Immature natural killer cell (primary cell): Measurements from ENCODE around the gene PHACTR1. TPM values are rescaled to one million over a fixed set of nuclear protein-coding genes. Genes with fewer than 3 reads are reported as not detected.

Experiments used
- DNase-seq, 3 donors: peaks; one replicate each; pipeline ENCODE4 v3.0.0; 2022; ENCODE audit warnings: mixed read lengths in 1 of 3
- H3K27ac Mint-ChIP-seq, 6 donors: one replicate each; pipeline ENCODE4 v1.8.0; 2020; ENCODE audit warnings: mixed read lengths in 6 of 6, mild to moderate bottlenecking in 5 of 6, inconsistent platforms in 4 of 6, moderate library complexity in 3 of 6
- H3K27me3 Mint-ChIP-seq, 3 donors: one replicate each; pipeline ENCODE4 v1.8.0; 2020 to 2021; ENCODE audit warnings: low read depth in 3 of 3, mild to moderate bottlenecking in 3 of 3, mixed read lengths in 3 of 3, moderate library complexity in 3 of 3, inconsistent platforms in 1 of 3
- H3K36me3 Mint-ChIP-seq, 3 donors: one replicate each; pipeline ENCODE4 v1.8.0; 2020; ENCODE audit warnings: mixed read lengths in 3 of 3, inconsistent platforms in 2 of 3, mild to moderate bottlenecking in 2 of 3
- H3K4me1 Mint-ChIP-seq, 2 donors: one replicate each; pipeline ENCODE4 v1.8.0; 2020; ENCODE audit warnings: inconsistent platforms in 2 of 2, mild to moderate bottlenecking in 2 of 2, mixed read lengths in 2 of 2, moderate library complexity in 1 of 2
- H3K4me3 Mint-ChIP-seq, 5 donors: one replicate each; pipeline ENCODE4 v1.8.0; 2020; ENCODE audit warnings: mild to moderate bottlenecking in 5 of 5, mixed read lengths in 5 of 5, inconsistent platforms in 3 of 5, moderate library complexity in 3 of 5
- H3K9me3 Mint-ChIP-seq, 6 donors: one replicate each; pipeline ENCODE4 v1.8.0; 2020; ENCODE audit warnings: mild to moderate bottlenecking in 6 of 6, mixed read lengths in 6 of 6, inconsistent platforms in 4 of 6, moderate library complexity in 3 of 6
- polyA plus RNA-seq, 3 donors: library from polyadenylated mRNA; unstranded; fragments of 300-500 nt; fragmentation: Illumina TruSeq; gene quantifications; one replicate each; pipeline ENCODE4 v1.2.3, GENCODE V29; 2021

The PHACTR1 gene
- polyA plus RNA-seq, 3 donors from 2014 or later = 0.41 to 1.1 (median 0.43) TPM

DNA sequence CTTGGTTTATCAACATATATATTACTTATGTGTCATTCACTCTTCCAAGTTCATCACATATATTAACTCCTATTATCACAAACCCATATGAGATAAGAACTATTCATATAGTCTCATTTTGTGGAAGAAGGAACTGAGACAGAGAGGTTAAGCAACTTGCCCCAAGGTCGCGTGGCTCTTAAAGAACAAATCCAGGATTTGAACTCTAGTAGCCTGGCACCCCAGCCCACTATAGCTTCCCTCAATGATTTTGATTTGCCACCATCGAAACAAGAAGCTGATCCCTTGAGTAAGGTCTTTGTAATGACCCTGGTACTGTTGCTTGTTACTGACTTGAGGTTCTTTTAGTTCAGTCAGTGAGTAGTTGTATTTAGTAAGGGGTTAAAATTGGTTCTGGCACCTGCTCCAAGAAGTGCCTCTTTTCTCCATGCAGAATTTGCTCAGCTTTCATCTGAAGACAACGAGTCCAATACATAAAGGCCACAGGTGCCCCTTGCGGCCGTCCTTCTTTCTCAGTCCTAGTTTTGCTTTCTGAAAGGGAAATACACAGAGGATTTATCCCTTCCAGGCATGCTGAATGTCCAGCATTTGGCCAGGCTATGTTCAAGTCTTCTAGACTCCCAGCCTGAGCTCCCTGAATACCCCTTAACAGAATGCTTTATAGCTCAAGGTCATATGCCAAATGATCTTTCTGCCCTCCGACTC is 358.7 kb downstream of the PHACTR1 start:
- peaks cover 0 to 10% (median 10%) of the 10 kb centered on the region in 3 donors for H3K27me3 Mint-ChIP-seq
- H3K4me3 Mint-ChIP-seq = no peak overlapping the region
- no peaks in the 10 kb centered on the region for H3K9me3 Mint-ChIP-seq
- DNase-seq = no peak
- peaks cover 0 to 2% of the 10 kb centered on the region in 2 donors for H3K4me1 Mint-ChIP-seq
- no peaks in the 10 kb centered on the region for H3K36me3 Mint-ChIP-seq
- no peak overlapping the region for H3K27ac Mint-ChIP-seq

DNA sequence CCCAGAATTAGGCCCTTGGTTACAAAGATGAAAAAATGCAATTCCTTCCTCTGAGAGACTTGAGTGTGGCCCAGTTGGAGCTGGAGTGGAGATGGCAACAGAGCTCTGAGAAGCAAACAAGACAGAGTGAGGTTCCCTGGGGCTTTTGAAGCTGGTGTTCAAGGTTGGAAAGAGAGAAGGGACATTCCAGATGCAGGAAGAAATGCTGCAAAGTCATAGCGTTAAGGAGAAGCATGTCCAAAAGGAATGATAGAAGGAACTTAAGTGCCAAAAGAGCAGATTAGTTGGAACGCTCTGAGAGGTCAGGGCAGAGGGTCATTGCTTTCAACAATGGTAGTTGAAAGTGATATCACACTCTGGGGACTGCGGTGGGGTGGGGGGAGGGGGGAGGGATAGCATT is 360.0 kb downstream of the PHACTR1 start:
- H3K4me3 Mint-ChIP-seq = no peak overlapping the region
- peaks cover 0 to 10% (median 7%) of the 10 kb centered on the region in 3 donors for H3K27me3 Mint-ChIP-seq
- no peaks in the 10 kb centered on the region for H3K9me3 Mint-ChIP-seq
- no peaks in the 10 kb centered on the region for H3K36me3 Mint-ChIP-seq
- no peak for DNase-seq
- no peak overlapping the region for H3K27ac Mint-ChIP-seq
- H3K4me1 Mint-ChIP-seq = no peaks in the 10 kb centered on the region

DNA sequence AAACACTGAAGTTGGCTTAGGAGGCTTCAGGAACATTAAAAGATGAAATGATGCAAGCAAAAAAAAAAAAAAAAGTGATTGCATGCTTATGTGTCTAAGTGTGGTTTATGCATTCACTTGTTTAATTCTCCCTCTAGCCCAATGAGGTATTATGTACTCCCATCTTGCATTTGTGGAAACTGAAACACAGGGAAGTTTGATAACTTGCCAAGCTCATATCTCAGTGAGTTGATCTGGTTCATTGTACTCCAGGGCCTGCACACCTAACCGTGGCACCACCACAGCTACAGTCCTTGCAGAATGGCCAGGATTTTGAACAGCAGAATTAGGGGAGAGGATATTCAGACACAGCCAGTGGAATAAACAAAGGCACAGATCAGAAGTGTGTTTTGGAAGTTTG is 360.6 kb downstream of the PHACTR1 start:
- Mint-ChIP-seq H3K9me3 (no peaks in the 10 kb centered on the region), H3K4me1 (no peaks in the 10 kb centered on the region), H3K36me3 (no peaks in the 10 kb centered on the region), H3K4me3 (no peak overlapping the region), H3K27me3 (peaks cover 0 to 10% (median 7%) of the 10 kb centered on the region in 3 donors), H3K27ac (no peak overlapping the region)
- no peak for DNase-seq

DNA sequence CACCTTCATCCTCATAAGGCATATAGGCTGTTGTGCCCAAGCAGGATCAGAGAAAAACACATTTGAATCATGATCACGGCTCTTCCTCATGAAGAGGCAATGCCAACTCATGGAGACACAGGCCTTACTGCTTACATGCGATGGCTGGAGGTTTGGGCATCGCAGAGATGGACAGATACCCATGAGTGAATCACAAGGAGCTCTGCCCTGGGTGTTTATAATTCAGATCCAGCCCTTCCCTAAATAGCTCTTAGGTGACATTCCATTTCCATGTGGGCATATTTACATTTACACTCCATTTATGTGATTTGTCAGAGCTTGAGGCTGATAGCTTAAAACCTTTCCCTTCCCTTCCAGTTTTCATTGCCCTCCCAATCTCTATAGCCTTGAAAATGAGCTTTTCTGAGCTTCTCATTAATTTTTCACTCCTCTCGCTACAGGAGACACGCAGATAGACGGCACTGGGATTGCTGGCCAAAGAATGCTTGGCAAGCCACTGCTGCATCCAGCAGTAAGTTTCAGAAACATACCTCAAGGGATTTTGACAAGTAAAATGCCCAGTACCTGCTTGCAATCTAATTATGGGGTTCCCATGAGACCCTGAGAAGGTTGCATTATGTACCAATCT is 362.6 kb downstream of the PHACTR1 start:
- DNase-seq = no peak
- Mint-ChIP-seq H3K4me1 (no peaks in the 10 kb centered on the region), H3K9me3 (peaks cover 0 to 3% (median 0%) of the 10 kb centered on the region in 6 donors)

DNA sequence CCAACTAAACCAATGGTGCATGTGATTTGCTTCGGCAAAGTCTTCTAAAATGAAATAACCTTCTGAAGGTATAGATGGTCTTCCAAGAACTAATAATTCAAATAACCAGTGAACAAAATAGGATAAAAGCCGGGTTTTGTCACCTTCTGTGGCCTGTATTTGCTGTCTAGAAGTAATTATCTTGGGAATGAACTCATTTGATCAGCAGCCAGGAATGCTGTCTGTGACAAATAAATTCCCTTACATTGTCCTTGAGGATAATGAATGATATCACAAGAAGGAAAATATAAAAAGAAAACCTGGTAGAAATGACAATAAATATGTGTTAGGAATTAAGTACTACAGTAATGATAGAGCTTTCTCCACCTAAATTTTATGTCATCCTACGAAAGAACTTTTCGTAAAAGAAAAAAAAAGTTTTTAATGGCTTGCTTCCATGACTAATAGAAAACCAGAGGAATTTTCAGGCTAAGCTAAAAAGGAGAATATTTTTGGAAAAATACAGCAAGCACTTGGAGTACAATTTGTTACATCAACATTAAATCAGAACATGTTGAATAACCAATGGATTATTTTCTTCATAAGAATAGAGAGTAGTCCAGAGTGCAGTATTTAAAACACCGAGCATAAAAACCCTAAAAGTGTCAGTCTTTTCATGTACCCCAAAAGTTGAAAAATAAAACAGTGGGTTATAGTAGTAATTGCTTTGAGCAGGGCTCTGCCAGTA is 364.1 kb downstream of the PHACTR1 start:
- DNase-seq = no peak
- no peak overlapping the region for H3K27ac Mint-ChIP-seq
- no peak overlapping the region for H3K4me3 Mint-ChIP-seq
- H3K4me1 Mint-ChIP-seq = no peaks in the 10 kb centered on the region
- peaks cover 0 to 3% (median 0%) of the 10 kb centered on the region in 6 donors for H3K9me3 Mint-ChIP-seq
- no peaks in the 10 kb centered on the region for H3K36me3 Mint-ChIP-seq
- H3K27me3 Mint-ChIP-seq = peaks cover 0 to 2% (median 2%) of the 10 kb centered on the region in 3 donors

More for the DNA sequence above, 362.6 kb downstream of the PHACTR1 start:
- peaks cover 0 to 4% (median 2%) of the 10 kb centered on the region in 3 donors for H3K27me3 Mint-ChIP-seq
- H3K4me3 Mint-ChIP-seq = no peak overlapping the region
- no peak overlapping the region for H3K27ac Mint-ChIP-seq
- no peaks in the 10 kb centered on the region for H3K36me3 Mint-ChIP-seq

DNA sequence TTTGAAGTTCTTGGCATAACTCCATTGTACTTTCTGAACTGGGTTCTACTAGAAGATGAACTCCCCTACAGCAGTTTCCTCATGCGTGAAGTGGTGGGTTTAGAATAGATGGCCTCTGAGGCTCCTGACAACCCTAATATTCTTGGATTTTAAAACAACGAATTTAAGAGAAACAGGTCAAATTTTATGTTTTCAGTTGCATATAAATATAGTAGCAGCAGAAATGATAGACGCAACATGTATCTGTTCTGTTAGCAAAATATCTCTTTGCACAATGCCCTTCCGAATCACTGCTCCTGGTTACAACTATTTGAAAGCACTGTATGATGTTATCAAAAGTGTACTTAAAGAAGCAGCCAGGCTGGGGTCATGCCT is 364.6 kb downstream of the PHACTR1 start:
- DNase-seq = no peak
- Mint-ChIP-seq H3K27ac (no peak overlapping the region), H3K4me1 (no peaks in the 10 kb centered on the region), H3K36me3 (no peaks in the 10 kb centered on the region), H3K4me3 (no peak overlapping the region), H3K9me3 (peaks cover 0 to 3% (median 0%) of the 10 kb centered on the region in 6 donors), H3K27me3 (peaks cover 0 to 2% (median 2%) of the 10 kb centered on the region in 3 donors)

DNA sequence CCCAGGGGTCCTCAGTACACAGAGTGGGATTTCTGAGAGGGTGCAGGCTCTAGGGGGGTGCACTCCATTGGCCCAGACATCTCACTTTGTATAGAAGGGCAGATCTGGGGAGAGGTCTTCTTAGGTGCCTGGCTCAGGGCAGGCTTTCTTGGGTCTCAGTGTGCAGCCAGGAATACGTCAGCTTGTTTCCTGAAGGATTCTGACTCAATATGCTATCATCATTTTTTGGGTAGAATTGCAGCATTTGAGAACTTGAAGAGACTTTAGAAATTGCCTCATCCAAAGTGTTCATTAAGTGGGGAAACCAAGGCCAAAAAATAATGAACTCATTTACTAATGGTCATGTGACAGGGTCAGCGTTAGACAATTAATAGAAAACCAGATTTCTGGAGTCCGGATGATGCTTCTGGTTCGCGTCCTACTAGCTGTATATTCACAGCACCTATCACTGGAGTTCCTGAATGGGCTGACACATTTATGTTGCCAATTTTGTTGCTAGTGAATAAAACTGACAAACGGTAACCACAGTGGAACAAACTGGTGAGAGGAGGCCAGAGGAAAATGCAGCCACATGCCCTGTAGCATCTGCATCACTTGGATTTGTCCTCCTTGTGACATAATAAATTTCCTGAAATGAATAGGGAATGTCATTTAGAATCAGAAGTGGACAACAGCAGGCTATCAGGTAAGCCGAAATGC is 372.9 kb downstream of the PHACTR1 start:
- H3K27ac Mint-ChIP-seq = no peak overlapping the region
- no peaks in the 10 kb centered on the region for H3K36me3 Mint-ChIP-seq
- no peaks in the 10 kb centered on the region for H3K4me1 Mint-ChIP-seq
- no peak overlapping the region for H3K4me3 Mint-ChIP-seq
- no peaks in the 10 kb centered on the region for H3K9me3 Mint-ChIP-seq
- H3K27me3 Mint-ChIP-seq = peaks cover 0 to 2% (median 0%) of the 10 kb centered on the region in 3 donors
- no peak for DNase-seq

DNA sequence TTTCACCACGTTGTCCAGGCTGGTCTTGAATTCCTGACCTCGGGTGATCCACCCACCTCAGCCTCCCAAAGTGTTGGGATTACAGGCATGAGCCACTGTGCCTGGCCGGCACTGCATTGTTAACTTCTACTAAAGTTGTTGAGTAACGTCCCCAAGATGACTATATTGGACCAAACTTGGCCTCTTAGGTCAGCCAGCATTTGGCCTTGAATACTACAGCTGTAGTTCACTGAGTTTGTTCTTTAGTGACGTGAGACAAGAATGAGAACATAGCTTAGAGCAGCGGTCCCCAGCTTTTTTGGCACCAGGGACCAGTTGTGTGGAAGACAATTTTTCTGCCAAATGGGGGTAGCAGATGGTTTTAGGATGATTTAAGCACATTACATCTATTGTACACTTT is 374.6 kb downstream of the PHACTR1 start:
- peaks cover 0 to 2% (median 0%) of the 10 kb centered on the region in 3 donors for H3K27me3 Mint-ChIP-seq
- no peak for DNase-seq
- no peak overlapping the region for H3K27ac Mint-ChIP-seq
- no peaks in the 10 kb centered on the region for H3K36me3 Mint-ChIP-seq
- H3K4me3 Mint-ChIP-seq = no peak overlapping the region
- H3K4me1 Mint-ChIP-seq = no peaks in the 10 kb centered on the region
- H3K9me3 Mint-ChIP-seq = no peaks in the 10 kb centered on the region

DNA sequence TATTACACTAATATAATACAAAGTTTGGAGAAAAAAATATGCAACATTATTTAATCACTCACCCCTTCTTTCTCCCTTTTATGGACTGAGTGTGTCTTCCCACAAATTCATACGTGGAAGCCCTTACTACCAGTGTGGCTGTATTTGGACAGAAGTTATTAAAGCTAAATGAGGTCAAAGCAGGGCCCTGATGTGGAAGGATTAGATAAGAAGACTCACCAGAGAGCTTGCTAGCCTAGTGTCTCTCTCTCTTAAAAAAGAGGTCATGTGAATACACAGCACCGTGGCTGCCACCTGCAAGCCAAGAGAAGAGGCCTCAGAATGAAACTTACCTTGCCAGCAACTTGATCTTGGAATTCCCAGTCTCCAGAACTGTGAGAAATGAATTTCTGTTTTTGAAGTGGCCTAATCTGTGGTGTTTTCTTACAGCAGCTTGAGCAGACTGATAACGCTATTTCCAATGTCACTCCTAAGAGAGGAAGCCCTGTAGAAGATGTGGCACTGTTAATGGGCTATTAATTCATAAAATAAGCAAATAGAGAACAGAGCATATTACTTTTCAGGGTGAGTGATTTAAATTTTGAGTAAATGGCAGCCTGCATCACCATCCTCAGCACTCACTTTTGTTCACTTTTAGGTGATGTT is 378.3 kb downstream of the PHACTR1 start:
- Mint-ChIP-seq H3K27ac (no peak overlapping the region), H3K36me3 (no peaks in the 10 kb centered on the region), H3K4me1 (no peaks in the 10 kb centered on the region), H3K27me3 (no peaks in the 10 kb centered on the region), H3K4me3 (no peak overlapping the region), H3K9me3 (no peaks in the 10 kb centered on the region)
- no peak for DNase-seq

DNA sequence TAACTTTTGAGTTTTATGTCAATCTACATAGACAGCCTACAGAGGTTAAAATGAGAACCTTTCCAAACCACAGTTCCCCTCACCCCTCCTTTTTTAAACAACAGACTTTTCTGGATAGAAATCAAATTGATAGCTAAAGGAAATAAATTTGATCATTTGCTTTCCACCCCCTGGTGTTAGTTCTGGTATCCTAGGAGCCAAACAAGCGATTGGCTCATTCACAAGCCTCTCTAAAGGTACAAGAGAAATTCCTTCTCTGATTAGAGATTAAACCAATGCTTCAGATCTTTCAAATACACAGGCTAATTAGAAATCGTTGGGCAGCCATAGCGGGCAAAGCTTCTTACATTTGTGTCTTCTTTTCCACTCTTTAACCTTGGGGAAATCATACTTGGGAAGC is 379.5 kb downstream of the PHACTR1 start:
- H3K4me3 Mint-ChIP-seq = no peak overlapping the region
- no peaks in the 10 kb centered on the region for H3K27me3 Mint-ChIP-seq
- H3K4me1 Mint-ChIP-seq = no peaks in the 10 kb centered on the region
- no peak for DNase-seq
- no peaks in the 10 kb centered on the region for H3K9me3 Mint-ChIP-seq
- no peaks in the 10 kb centered on the region for H3K36me3 Mint-ChIP-seq
- no peak overlapping the region for H3K27ac Mint-ChIP-seq

DNA sequence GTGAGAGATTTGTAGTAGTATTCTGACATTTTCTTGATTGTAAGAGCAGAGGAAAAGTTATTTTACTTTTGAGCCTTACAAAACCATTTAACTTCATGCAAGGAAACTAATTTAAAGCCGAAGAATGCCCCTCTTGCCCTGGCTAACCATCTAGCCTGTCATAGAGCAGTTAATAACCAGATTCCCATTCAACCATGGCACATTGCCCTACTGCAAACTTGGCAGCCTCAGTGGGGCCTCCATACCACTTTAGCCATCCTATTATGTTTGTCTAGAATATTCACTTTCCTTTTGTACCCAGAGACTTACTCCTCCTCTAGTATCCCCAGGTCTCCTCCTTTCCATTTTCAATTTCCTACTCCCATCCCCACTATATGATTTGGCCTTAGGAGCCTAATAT is 380.9 kb downstream of the PHACTR1 start:
- no peak overlapping the region for H3K4me3 Mint-ChIP-seq
- no peaks in the 10 kb centered on the region for H3K27me3 Mint-ChIP-seq
- no peaks in the 10 kb centered on the region for H3K9me3 Mint-ChIP-seq
- no peak for DNase-seq
- H3K4me1 Mint-ChIP-seq = no peaks in the 10 kb centered on the region
- no peak overlapping the region for H3K27ac Mint-ChIP-seq
- H3K36me3 Mint-ChIP-seq = no peaks in the 10 kb centered on the region

DNA sequence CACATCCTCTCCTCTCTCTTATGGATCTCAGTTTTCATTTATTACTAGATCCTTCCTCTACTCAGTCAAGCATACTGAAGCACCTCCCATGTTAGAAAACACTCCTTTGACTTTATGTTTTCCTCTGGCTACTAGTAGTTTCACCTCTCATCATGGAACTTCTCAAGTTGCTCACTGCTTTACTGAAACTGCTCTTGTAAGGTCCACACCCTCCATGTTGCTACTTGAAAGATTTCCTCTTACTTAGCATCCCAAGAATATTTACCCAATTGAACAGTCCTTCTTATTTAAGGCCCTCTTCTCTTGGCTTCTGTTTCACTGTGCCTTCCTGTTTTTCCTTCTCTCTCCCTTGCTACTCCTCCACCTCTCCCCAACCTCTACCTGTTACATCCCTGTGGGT is 381.4 kb downstream of the PHACTR1 start:
- H3K4me1 Mint-ChIP-seq = no peaks in the 10 kb centered on the region
- H3K36me3 Mint-ChIP-seq = no peaks in the 10 kb centered on the region
- no peak for DNase-seq
- H3K27ac Mint-ChIP-seq = no peak overlapping the region
- no peak overlapping the region for H3K4me3 Mint-ChIP-seq
- H3K27me3 Mint-ChIP-seq = no peaks in the 10 kb centered on the region
- no peaks in the 10 kb centered on the region for H3K9me3 Mint-ChIP-seq

DNA sequence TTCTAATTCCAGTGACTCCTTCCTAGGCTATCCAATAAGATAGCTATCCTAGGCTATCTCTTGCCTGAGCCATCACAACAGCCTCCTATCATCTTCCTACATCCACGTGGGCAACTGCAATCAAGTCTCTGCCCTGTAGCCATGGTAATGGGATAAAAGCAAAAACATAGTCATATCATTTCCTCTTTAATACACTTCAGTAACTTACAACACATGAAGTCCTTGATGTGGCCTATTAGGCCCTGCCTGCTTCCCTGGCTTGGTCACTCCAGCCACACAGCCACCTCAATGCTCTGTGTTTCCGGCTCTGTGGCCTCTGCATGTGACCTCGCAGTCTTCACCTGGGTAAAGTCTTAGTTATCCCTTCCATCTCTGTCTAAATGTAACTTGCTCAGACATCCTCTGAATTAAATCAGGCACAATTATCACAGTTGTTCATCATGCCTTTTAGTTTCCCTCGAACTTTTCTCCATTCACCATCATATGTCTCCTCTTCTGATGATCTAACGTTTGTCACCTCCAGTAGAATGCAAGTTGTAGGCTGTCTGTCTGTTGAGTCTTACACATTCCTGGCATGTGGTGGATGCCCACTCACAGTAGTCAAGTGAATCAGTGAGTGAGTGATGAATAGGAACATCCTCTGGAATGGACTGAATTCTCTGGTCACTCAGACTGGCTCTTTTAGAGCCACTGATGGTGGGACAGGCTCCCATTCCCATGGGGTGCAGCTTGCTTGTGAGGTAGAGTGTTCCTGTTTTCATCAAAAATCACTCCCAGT is 382.4 kb downstream of the PHACTR1 start:
- H3K4me3 Mint-ChIP-seq = no peak overlapping the region
- no peaks in the 10 kb centered on the region for H3K4me1 Mint-ChIP-seq
- no peaks in the 10 kb centered on the region for H3K36me3 Mint-ChIP-seq
- peaks cover 0 to 1% (median 0%) of the 10 kb centered on the region in 3 donors for H3K27me3 Mint-ChIP-seq
- no peaks in the 10 kb centered on the region for H3K9me3 Mint-ChIP-seq
- no peak overlapping the region for H3K27ac Mint-ChIP-seq
- DNase-seq = peak; percentile 51 to 67 (median 53)
